Measurements from ENCODE around the gene DDB1. TPM values are rescaled to one million over a fixed set of nuclear protein-coding genes. Genes with fewer than 3 reads are reported as not detected.

Gene DDB1
- total and polyA plus RNA-seq, 2 of the 4 experiments (the other 2 are of a cell fraction) = 221 to 412 TPM

DNA sequence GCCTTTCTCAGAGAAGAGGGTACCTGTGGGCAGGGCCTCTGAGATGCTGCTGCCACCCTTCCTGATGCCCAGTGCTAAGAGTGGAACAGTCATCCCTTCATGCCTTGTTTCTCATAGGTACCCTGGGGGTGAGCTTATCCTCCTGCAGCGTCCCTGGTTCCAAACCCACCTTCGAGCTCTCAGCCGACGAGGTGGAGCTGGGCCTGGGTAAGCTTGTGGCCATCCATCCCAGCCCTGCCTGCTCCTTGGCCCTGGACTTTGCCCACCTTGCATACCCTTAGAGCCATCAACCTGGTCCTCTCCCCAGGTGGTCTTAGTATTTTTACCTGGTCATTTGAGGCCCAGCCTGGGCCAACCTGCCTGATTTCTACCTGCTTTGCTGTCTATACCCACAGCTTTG, 8.8 kb upstream of the DDB1 start:
- no peak overlapping the region for H2BK20ac ChIP-seq (ENCODE audit: low read depth, low read length)
- H2BK5ac ChIP-seq (ENCODE audit: low read depth, low read length, poor library complexity, severe bottlenecking) = no peak overlapping the region
- H3K9ac ChIP-seq (ENCODE audit: low read depth, low read length) = no peak overlapping the region
- H3K4me1 ChIP-seq (ENCODE audit: control insufficient read depth, insufficient read depth, low read length) = no peaks in the 10 kb centered on the region
- no peak overlapping the region for H2BK15ac ChIP-seq (ENCODE audit: low read depth, low read length)
- no peaks in the 10 kb centered on the region for H3K9me1 ChIP-seq (ENCODE audit: insufficient read depth, low read length)
- no peak overlapping the region for H3K4me3 ChIP-seq (ENCODE audit: insufficient read depth, low read depth, low read length)
- dilution Hi-C loops (cut with HindIII; ENCODE audit: low sequenced_read_pairs, unreplicated experiment) (no loop called here), intact Hi-C loops (cut with micrococcal nuclease) (no loop called here), in situ Hi-C loops (cut with MboI; ENCODE audit: low sequenced_read_pairs) (no loop called here)
- no peaks in the 10 kb centered on the region for H3K79me1 ChIP-seq (ENCODE audit: low read depth in 1 of 2, low read length in 2 of 2)
- ChIA-PET POLR2A (ENCODE audit: unreplicated experiment) (interaction anchor here (0.6 kb wide), 1 partner anchor 35 kb away, joined by 4 read pairs; no protein-coding TSS in a partner anchor), CTCF (no interaction called here)
- no peaks in the 10 kb centered on the region for H3K27me3 ChIP-seq (ENCODE audit: control insufficient read depth, insufficient read depth, low read length)
- no peak overlapping the region for H3K18ac ChIP-seq (ENCODE audit: low read depth, low read length)
- DNase-seq (no peak), ATAC-seq (ENCODE audit: low read depth) (no peak)
- no peak overlapping the region for H3K14ac ChIP-seq (replicated peaks; ENCODE audit: low read depth, low read length)
- no peak overlapping the region for H2BK120ac ChIP-seq (ENCODE audit: low read depth, low read length)
- no peak overlapping the region for H3K4ac ChIP-seq (ENCODE audit: low read depth, low read length)
- H3K56ac ChIP-seq (ENCODE audit: extremely low read depth, insufficient read depth, low read length) = no peak overlapping the region
- no peak overlapping the region for H3K23ac ChIP-seq (ENCODE audit: low read depth, low read length)
- peaks cover 14% of the 10 kb centered on the region for H3K36me3 ChIP-seq (ENCODE audit: control insufficient read depth, insufficient read depth, low read length)
- WGBS, 2 experiments (ENCODE audit: extremely low coverage in 2 of 2, insufficient read length in 1 of 2) = 87% methylated on average over 4 of the region's 4 CpGs; no CpG with 5 or more reads in 1 of the 2 experiments
- no peak overlapping the region for H3K4me2 ChIP-seq (ENCODE audit: low read depth, low read length)
- H4K5ac ChIP-seq (ENCODE audit: low read depth, low read length) = no peak overlapping the region
- H2AFZ ChIP-seq (replicated peaks; ENCODE audit: low read length, poor library complexity) = no peak overlapping the region
- no peak overlapping the region for H3K27ac ChIP-seq (ENCODE audit: insufficient read depth, low read length)
- no peak overlapping the region for H4K91ac ChIP-seq (ENCODE audit: insufficient read depth, low read depth, low read length)
- no peak for TF ChIP-seq MAFK (IDR thresholded peaks at IDR 0.05; ENCODE audit: low read depth, low read length)
- no peak overlapping the region for H4K8ac ChIP-seq (ENCODE audit: low read depth in 2 of 2, low read length in 2 of 2)
- H4K20me1 ChIP-seq (ENCODE audit: insufficient read depth, low read length) = no peaks in the 10 kb centered on the region
- H2AK9ac ChIP-seq (replicated peaks; ENCODE audit: low read depth, low read length, poor library complexity) = no peak overlapping the region
- H2AK5ac ChIP-seq (ENCODE audit: low read depth, low read length) = no peak overlapping the region
- BruUV-seq (replicated peaks) = no TSS peak
- no peaks in the 10 kb centered on the region for H3K9me3 ChIP-seq (ENCODE audit: control insufficient read depth, insufficient read depth, low read length)
